H1 (cell line): ENCODE data around the gene BATF2. TPM values are rescaled to one million over a fixed set of nuclear protein-coding genes. Genes with fewer than 3 reads are reported as not detected.

Source experiments
- CTCF ChIA-PET: fragments of 300-600 bp; sonication (Branson Sonifier 250); formaldehyde crosslinking; loops from one replicate; lab custom pipeline; 2021; ENCODE audit not compliant: partially characterized antibody; lab: Charles Lee
- POLR2A ChIA-PET: fragments of 300-600 bp; sonication (Branson Sonifier 250); formaldehyde crosslinking; loops from one replicate; lab custom pipeline; 2021; ENCODE audit warnings: inconsistent platforms; ENCODE audit not compliant: partially characterized antibody; lab: Charles Lee
- DNase-seq, 2 experiments: peaks; one replicate each; pipeline versions ENCODE4 v3.0.0 to v3.0.0-alpha.2; 2010 to 2022; ENCODE audit warnings: low spot score in 2 of 2, low read depth in 1 of 2, mixed read lengths in 1 of 2
- FAIRE-seq: peaks from 2 replicates; lab custom pipeline; 2011; peaks lifted over from hg19 to GRCh38; lab: Jason Lieb, UNC
- H2AFZ ChIP-seq: 2 replicates; pipeline ENCODE4 v1.8.1; 2012; ENCODE audit warnings: low read length, inconsistent platforms
- H2AK5ac ChIP-seq: 2 replicates; pipeline ENCODE4 v1.6.1; 2013; ENCODE audit warnings: low read depth, low read length
- H2BK120ac ChIP-seq: replicated peaks from 2 replicates; pipeline ENCODE3; 2013; ENCODE audit warnings: low read depth, low read length, inconsistent platforms
- H2BK12ac ChIP-seq: 2 replicates; pipeline ENCODE4 v1.6.1; 2013; ENCODE audit warnings: low read depth, low read length
- H2BK15ac ChIP-seq: 2 replicates; pipeline ENCODE4 v1.6.1; 2013; ENCODE audit warnings: low read length
- H2BK20ac ChIP-seq: 2 replicates; pipeline ENCODE4 v1.6.1; 2013; ENCODE audit warnings: low read length
- H2BK5ac ChIP-seq: 2 replicates; pipeline ENCODE4 v1.6.1; 2013; ENCODE audit warnings: low read depth, low read length
- H3K14ac ChIP-seq: 2 replicates; pipeline ENCODE4 v1.6.1; 2013; ENCODE audit warnings: inconsistent platforms; ENCODE audit not compliant: insufficient read length
- H3K18ac ChIP-seq: 2 replicates; pipeline ENCODE4 v1.6.1; 2013; ENCODE audit warnings: low read length; ENCODE audit errors: extremely low read depth
- H3K23ac ChIP-seq: 2 replicates; pipeline ENCODE4 v1.6.1; 2013; ENCODE audit warnings: inconsistent platforms; ENCODE audit not compliant: insufficient read length
- H3K23me2 ChIP-seq: 2 replicates; pipeline ENCODE4 v1.6.1; 2013; ENCODE audit warnings: low read depth, low read length
- H3K27ac ChIP-seq: 2 replicates; pipeline ENCODE4 v1.6.1; 2011; ENCODE audit warnings: low read depth, low read length, inconsistent platforms
- H3K27me3 ChIP-seq, 4 experiments: replicated peaks in 1 of 4; 1 replicate in 1 of 4; 2 replicates in 3 of 4; pipeline versions ENCODE4 v1.6.1 to v1.8.1; 2011 to 2013; ENCODE audit warnings: low read length in 3 of 4, mild to moderate bottlenecking in 3 of 4, inconsistent platforms in 2 of 4, mixed read lengths in 2 of 4, moderate library complexity in 1 of 4; ENCODE audit not compliant: control insufficient read depth in 3 of 4, insufficient read depth in 3 of 4; ENCODE audit errors: extremely low read depth in 1 of 4
- H3K36me3 ChIP-seq, 4 experiments: 2 replicates each; pipeline versions ENCODE4 v1.6.1 to v1.8.1; 2011 to 2013; ENCODE audit warnings: mild to moderate bottlenecking in 4 of 4, low read length in 3 of 4, moderate library complexity in 2 of 4, control low read depth in 1 of 4, inconsistent platforms in 1 of 4; ENCODE audit not compliant: insufficient read depth in 4 of 4, control insufficient read depth in 2 of 4
- H3K4ac ChIP-seq: replicated peaks from 2 replicates; pipeline ENCODE3; 2013; ENCODE audit warnings: low read length, low read depth, mixed read lengths, inconsistent platforms; ENCODE audit not compliant: insufficient read length
- H3K4me1 ChIP-seq, 4 experiments: replicated peaks in 1 of 4; 1 replicate in 1 of 4; 2 replicates in 3 of 4; pipeline versions ENCODE4 v1.6.1 to v1.8.1; 2011 to 2013; ENCODE audit warnings: low read length in 3 of 4, inconsistent platforms in 2 of 4, mixed read lengths in 1 of 4; ENCODE audit not compliant: insufficient read depth in 4 of 4, control insufficient read depth in 3 of 4
- H3K4me2 ChIP-seq, 2 experiments: 2 replicates each; pipeline versions ENCODE4 v1.6.1 to v1.8.1; 2011 to 2013; ENCODE audit warnings: low read depth in 2 of 2, low read length in 2 of 2, control low read depth in 1 of 2, inconsistent platforms in 1 of 2, mild to moderate bottlenecking in 1 of 2; ENCODE audit not compliant: insufficient read depth in 1 of 2
- H3K4me3 ChIP-seq, 4 experiments: fragments of 200-600, 300-600 bp in 1 of 4; sonication (generic), shearing (Covaris generic), sonication (Bioruptor Twin) in 1 of 4; 2 replicates each; pipeline versions ENCODE4 v1.5.1 to v1.8.1; 2011 to 2016; ENCODE audit warnings: low read length in 4 of 4, low read depth in 3 of 4, control low read depth in 2 of 4, inconsistent platforms in 2 of 4, mild to moderate bottlenecking in 2 of 4, mixed read lengths in 1 of 4, moderate library complexity in 1 of 4; ENCODE audit not compliant: insufficient read depth in 2 of 4; ENCODE audit errors: extremely low read depth in 1 of 4
- H3K56ac ChIP-seq: replicated peaks from 2 replicates; pipeline ENCODE3; 2013; ENCODE audit warnings: low read depth, mild to moderate bottlenecking, mixed read lengths, low read length, inconsistent platforms; ENCODE audit not compliant: insufficient read length
- H3K79me1 ChIP-seq: 2 replicates; pipeline ENCODE4 v1.6.1; 2013; ENCODE audit warnings: low read depth, low read length, control low read depth
- H3K79me2 ChIP-seq, 2 experiments: 2 replicates each; pipeline versions ENCODE4 v1.6.1 to v1.8.1; 2012 to 2013; ENCODE audit warnings: low read length in 2 of 2, mild to moderate bottlenecking in 2 of 2, inconsistent platforms in 1 of 2; ENCODE audit not compliant: insufficient read depth in 2 of 2, control insufficient read depth in 1 of 2
- H3K9ac ChIP-seq, 4 experiments: replicated peaks in 1 of 4; 1 replicate in 1 of 4; 2 replicates in 3 of 4; pipeline versions ENCODE4 v1.6.1 to v1.8.1; 2011 to 2013; ENCODE audit warnings: low read depth in 3 of 4, low read length in 3 of 4, control low read depth in 2 of 4, mild to moderate bottlenecking in 2 of 4, moderate library complexity in 2 of 4, inconsistent platforms in 1 of 4; ENCODE audit errors: extremely low read depth in 1 of 4
- H3K9me3 ChIP-seq, 2 experiments: 2 replicates each; pipeline versions ENCODE4 v1.6.1 to v1.8.1; 2012 to 2013; ENCODE audit warnings: mild to moderate bottlenecking in 2 of 2, moderate library complexity in 2 of 2, control low read depth in 1 of 2, inconsistent platforms in 1 of 2, low read depth in 1 of 2, low read length in 1 of 2, mixed read lengths in 1 of 2; ENCODE audit not compliant: insufficient read depth in 2 of 2
- H4K20me1 ChIP-seq, 2 experiments: replicated peaks in 1 of 2; 2 replicates each; pipeline versions ENCODE3 to v1.8.1; 2011 to 2013; ENCODE audit warnings: inconsistent platforms in 2 of 2, low read length in 2 of 2, mild to moderate bottlenecking in 1 of 2; ENCODE audit not compliant: insufficient read depth in 2 of 2, control insufficient read depth in 1 of 2
- H4K5ac ChIP-seq: 2 replicates; pipeline ENCODE4 v1.6.1; 2013; ENCODE audit warnings: low read length, low read depth, mixed read lengths, inconsistent platforms; ENCODE audit not compliant: insufficient read length
- H4K8ac ChIP-seq: 2 replicates; pipeline ENCODE4 v1.8.0; 2013; ENCODE audit warnings: mild to moderate bottlenecking, moderate library complexity, low read length, inconsistent platforms; ENCODE audit not compliant: insufficient read depth; ENCODE audit errors: extremely low read depth
- H4K91ac ChIP-seq: replicated peaks from 2 replicates; pipeline ENCODE3; 2013; ENCODE audit warnings: low read length, mixed read lengths, inconsistent platforms; ENCODE audit not compliant: insufficient read length
- CBX8 ChIP-seq: fragments of 300-800, 300-1000 bp; sonication (generic); IDR thresholded peaks from 2 replicates; pipeline ENCODE4 v1.7.1; 2016; ENCODE audit warnings: low read depth, low read length, borderline replicate concordance
- CREB1 ChIP-seq: IDR thresholded peaks from 2 replicates; pipeline ENCODE4 v1.6.1; 2012; ENCODE audit warnings: inconsistent platforms
- FOSL1 ChIP-seq: IDR thresholded peaks from 2 replicates; pipeline ENCODE4 v1.6.1; 2011; ENCODE audit warnings: mild to moderate bottlenecking, low read depth, low read length, moderate library complexity; ENCODE audit not compliant: insufficient read depth
- HDAC6 ChIP-seq: IDR thresholded peaks from one replicate; pipeline ENCODE4 v1.7.1; 2012; ENCODE audit warnings: low read depth, mild to moderate bottlenecking, inconsistent platforms, low read length, moderate library complexity
- PHF8 ChIP-seq: fragments of 200-600 bp; sonication (generic); conservative IDR thresholded peaks from 2 replicates; pipeline ENCODE4 v1.7.1; 2012; ENCODE audit warnings: low read depth, mild to moderate bottlenecking, inconsistent platforms, low read length, moderate library complexity
- POU5F1 ChIP-seq: IDR thresholded peaks from 2 replicates; pipeline ENCODE4 v1.6.1; 2011; ENCODE audit warnings: low read depth, mild to moderate bottlenecking, low read length, moderate library complexity
- RAD21 ChIP-seq, 2 experiments: IDR thresholded peaks in 1 of 2; conservative IDR thresholded peaks in 1 of 2; 2 replicates each; pipeline ENCODE4 v1.6.1; 2011; ENCODE audit warnings: low read depth in 2 of 2, low read length in 2 of 2, improper control_type of control experiment in 1 of 2, inconsistent platforms in 1 of 2, mild to moderate bottlenecking in 1 of 2, moderate library complexity in 1 of 2
- RXRA ChIP-seq: IDR thresholded peaks from 2 replicates; pipeline ENCODE4 v1.6.1; 2011; ENCODE audit warnings: low read depth, mild to moderate bottlenecking, low read length, moderate library complexity; ENCODE audit not compliant: insufficient read depth
- SAP30 ChIP-seq: fragments of 300-600 bp; sonication (generic); IDR thresholded peaks from 2 replicates; pipeline ENCODE4 v1.7.1; 2012; ENCODE audit warnings: low read length, moderate library complexity, mild to moderate bottlenecking, inconsistent platforms; ENCODE audit not compliant: insufficient read depth, insufficient replicate concordance
- SUZ12 ChIP-seq: fragments of 200-600 bp; sonication (generic); IDR thresholded peaks from 2 replicates; pipeline ENCODE4 v1.6.1; 2012; ENCODE audit warnings: mild to moderate bottlenecking, inconsistent platforms, low read length, moderate library complexity, mixed read lengths
- TCF12 ChIP-seq: IDR thresholded peaks from 2 replicates; pipeline ENCODE4 v1.6.1; 2011; ENCODE audit warnings: low read depth, mild to moderate bottlenecking, low read length
- WGBS, 2 experiments: shearing (Covaris generic) in 1 of 2; methylation state at CpG; one replicate each; pipeline versions ENCODE4 v1.1.6 to v1.1.7; 2013 to 2015; ENCODE audit warnings: low lambda C conversion rate in 2 of 2, mixed read lengths in 2 of 2, inconsistent platforms in 1 of 2, low coverage in 1 of 2, missing lambda C conversion rate in 1 of 2; ENCODE audit not compliant: insufficient replicate concordance in 2 of 2, insufficient coverage in 1 of 2, insufficient read length in 1 of 2; ENCODE audit errors: extremely low coverage in 1 of 2, missing lambda C conversion rate in 1 of 2; 5-methylcytosine and 5-hydroxymethylcytosine counted together
- polyA plus RNA-seq, 7 experiments: library from polyadenylated mRNA; depleted of rRNA in 3 of 7; stranded (reverse) in 5 of 7; unstranded in 2 of 7; fragments of >200 nt in 5 of 7; fragments of 200-250 nt in 2 of 7; gene quantifications; 1 replicate in 5 of 7; 2 replicates in 1 of 7; 4 replicates in 1 of 7; pipeline versions ENCODE4 v1.2.1 to v1.2.3, GENCODE V29; 2011 to 2013; ENCODE audit warnings: missing spikeins in 2 of 7, mixed read lengths in 2 of 7
- total RNA-seq: library from RNA; stranded (reverse); fragmentation: NEBNext Ultra II Directional; extraction: Animal tissue kit (Norgen Biotek cat#: 25700); gene quantifications from 2 replicates; pipeline ENCODE4 v1.2.1, GENCODE V29; 2021
- TF ChIP-seq, protein P1 (sequence below): IDR thresholded peaks from 2 replicates; pipeline ENCODE4 v1.6.1; 2011; ENCODE audit warnings: low read depth, mild to moderate bottlenecking, low read length; ENCODE audit not compliant: insufficient read depth

The BATF2 gene
- total and polyA plus RNA-seq, 2 of the 8 experiments (the other 6 are each of a cell fraction or from before 2014, with no cell fraction given): 1.4 to 3.1 TPM

DNA sequence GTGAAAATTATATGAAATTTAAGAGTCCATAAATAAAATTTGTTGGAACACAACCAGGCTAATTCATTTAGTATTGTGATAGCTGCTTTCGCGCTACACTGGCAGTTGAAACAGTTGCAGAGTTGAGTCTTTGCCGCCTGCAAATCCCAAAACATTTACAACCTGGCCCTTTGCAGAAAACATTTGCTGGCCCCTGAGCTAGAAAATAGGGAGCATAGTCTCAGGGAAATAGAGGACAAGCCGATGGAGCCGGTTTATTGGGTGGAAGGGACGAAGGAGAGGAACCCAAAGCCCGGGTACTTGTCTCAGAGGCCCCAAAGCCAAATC lies 43.7 kb upstream of the BATF2 start:
- ChIA-PET CTCF (interaction anchor here (1.0 to 4.2 kb wide), 7 partner anchors 9 to 44 kb away, joined by 3 to 12 read pairs (median 3); partner anchors contain the start of genes ARL2 and CDCA5), POLR2A (interaction anchor here (1.0 to 3.5 kb wide), 18 partner anchors 8 to 230 kb away, joined by 3 to 10 read pairs (median 4); partner anchors contain the start of genes ARL2, CDCA5, MEN1 and SNX15)
- FAIRE-seq (no peak), DNase-seq (no peak)
- Histone ChIP-seq H4K91ac (no peak overlapping the region), H3K79me2 (peaks cover 0 to 16% of the 10 kb centered on the region in 2 experiments; a peak in 2 of 4 replicates), H3K9me3 (no peaks in the 10 kb centered on the region), H2AFZ (0 out of 2 replicates have a peak overlapping the region, but pooled peaks have one; percentile 71), H3K4me2 (peak overlapping the region; percentile 63 to 90), H2BK12ac (no peak overlapping the region), H3K27me3 (no peaks in the 10 kb centered on the region), H3K36me3 (peaks cover under 1 to 12% (median 6%) of the 10 kb centered on the region in 4 experiments; a peak in 5 of 8 replicates), H2AK5ac (no peak overlapping the region), H2BK20ac (no peak overlapping the region), H2BK120ac (no peak overlapping the region), H3K4me3 (peak overlapping the region; percentile 48 to 93 (median 80)), H3K56ac (no peak overlapping the region), H2BK5ac (no peak overlapping the region; the same call in 1 of the 2 replicates), H3K9ac (peak overlapping the region in 2 of 4 experiments; percentile 40 to 49; a peak in 3 of 7 replicates), H2BK15ac (no peak overlapping the region), H4K20me1 (peaks cover 6 to 13% of the 10 kb centered on the region in 2 experiments), H3K79me1 (peaks cover 2% of the 10 kb centered on the region), H3K4me1 (no peaks in the 10 kb centered on the region; a peak in 2 of 7 replicates), H4K5ac (no peak overlapping the region), H3K18ac (no peak overlapping the region), H3K23me2 (no peaks in the 10 kb centered on the region; the same call in 1 of the 2 replicates), H3K4ac (no peak overlapping the region), H3K14ac (no peak overlapping the region), H3K23ac (no peak overlapping the region), H4K8ac (no peak overlapping the region), H3K27ac (peak overlapping the region; percentile 85; the same call in 1 of the 2 replicates)
- 27% methylated on average over 7 of the region's 7 CpGs; no CpG with 5 or more reads in 1 of the 2 experiments for WGBS, 2 experiments
- no peak for TF ChIP-seq PHF8
- no peak for TF ChIP-seq POU5F1
- TF ChIP-seq, protein P1, sequence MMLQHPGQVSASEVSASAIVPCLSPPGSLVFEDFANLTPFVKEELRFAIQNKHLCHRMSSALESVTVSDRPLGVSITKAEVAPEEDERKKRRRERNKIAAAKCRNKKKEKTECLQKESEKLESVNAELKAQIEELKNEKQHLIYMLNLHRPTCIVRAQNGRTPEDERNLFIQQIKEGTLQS: no peak
- TF ChIP-seq SAP30: no peak
- no peak for TF ChIP-seq TCF12
- no peak for TF ChIP-seq RAD21 (IDR thresholded peaks at IDR 0.05 in 1 of 2, conservative IDR thresholded peaks at IDR 0.05 in 1 of 2; ENCODE audit: low read depth in 2 of 2, low read length in 2 of 2)
- no peak for TF ChIP-seq FOSL1
- no peak for TF ChIP-seq CREB1
- TF ChIP-seq SUZ12: no peak
- no peak for TF ChIP-seq HDAC6
- TF ChIP-seq CBX8: no peak
- no peak for TF ChIP-seq RXRA
